GM18505 (cell line): ENCODE data around the gene PRDM5.

ENCODE experiments used
- ATAC-seq: cut with Tn5 transposase; IDR thresholded peaks from one replicate; pipeline ENCODE4 v1.9.1; 2021; ENCODE audit not compliant: unreplicated experiment
- POLR2A ChIP-seq: IDR thresholded peaks from 4 replicates; pipeline ENCODE4 v1.6.1; 2011; ENCODE audit warnings: borderline replicate concordance; ENCODE audit not compliant: insufficient read depth, insufficient read length; ENCODE audit errors: extremely low read depth

The PRDM5 gene

DNA sequence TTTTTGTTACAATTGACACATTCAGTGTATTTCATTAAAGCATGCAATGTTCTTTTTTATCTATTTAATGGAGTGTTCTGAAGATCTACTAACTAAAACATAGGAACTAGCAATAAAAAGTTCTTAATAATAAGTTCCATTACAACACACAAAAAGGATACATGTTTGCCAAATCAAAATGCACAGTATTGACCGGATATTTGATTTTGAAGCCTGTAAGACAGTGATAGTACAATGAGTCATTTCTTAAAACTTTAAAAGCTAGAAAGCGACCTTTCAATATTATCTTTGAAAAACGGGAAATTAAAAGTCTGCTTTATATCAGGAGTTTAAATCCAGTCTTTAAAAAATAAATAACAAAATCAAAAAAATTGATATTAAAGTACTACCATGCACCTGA lies 2.4 kb upstream of the PRDM5 start:
- TF ChIP-seq POLR2A = no peak
- no peak for ATAC-seq

DNA sequence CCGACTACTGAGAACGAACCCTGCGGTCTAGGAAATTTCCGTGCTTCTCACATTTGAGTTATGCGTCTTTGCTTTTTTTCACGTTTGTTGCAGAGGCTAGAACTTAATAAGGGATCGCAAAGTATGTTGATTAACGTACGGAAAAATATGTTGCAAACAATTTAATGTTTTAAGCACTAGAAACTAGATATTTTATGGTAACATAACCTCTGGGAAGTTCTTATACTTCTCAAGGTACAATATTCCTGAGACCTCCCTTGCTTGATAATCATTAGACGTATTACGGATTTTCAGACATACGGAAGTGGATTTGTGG lies 639 bp upstream of the PRDM5 start:
- TF ChIP-seq POLR2A = no peak
- no peak for ATAC-seq

DNA sequence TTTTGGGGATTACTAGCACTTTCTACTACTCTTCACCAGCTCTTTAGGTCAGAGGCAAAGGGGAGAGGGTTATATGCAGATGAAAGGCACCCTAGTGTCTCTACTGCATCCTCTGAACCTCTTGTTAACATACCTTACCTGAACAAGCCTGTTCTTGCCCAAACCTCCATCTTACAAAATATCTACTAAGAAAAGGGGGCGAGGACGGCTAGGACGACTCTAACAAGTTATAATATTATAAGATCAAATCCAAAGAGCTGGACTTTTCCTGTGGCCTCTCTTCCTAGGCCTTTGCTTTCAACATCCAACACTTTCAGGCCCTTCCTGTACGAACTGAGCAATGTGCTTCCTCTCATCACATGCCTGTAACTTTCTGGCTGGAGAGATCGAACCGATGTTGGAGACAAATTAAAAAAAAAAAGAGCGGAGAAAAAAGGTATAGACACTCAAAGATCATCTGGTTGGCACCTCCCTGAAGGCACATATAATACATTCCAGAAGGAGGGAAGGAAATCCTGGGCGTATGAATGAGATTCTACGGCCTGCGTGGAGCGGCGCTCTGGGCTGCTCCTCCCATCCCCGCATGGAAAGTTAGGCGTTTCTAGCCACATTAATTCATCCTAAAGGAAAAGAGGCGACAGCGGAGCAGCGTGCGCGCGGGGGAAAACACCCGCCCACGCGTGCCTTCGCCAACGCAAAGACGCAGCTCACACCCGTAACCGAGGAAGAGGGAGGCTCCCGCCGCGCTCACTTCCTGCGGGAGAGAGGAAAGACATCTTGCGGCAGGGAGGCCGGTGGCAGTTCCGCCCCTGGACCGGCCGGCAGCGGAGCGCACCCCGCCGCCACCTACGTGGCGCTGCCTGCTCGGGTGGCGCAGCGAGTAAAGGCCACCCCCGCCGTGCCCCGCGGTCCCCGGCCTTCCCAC lies 808 bp downstream of the PRDM5 start:
- no peak for ATAC-seq
- TF ChIP-seq POLR2A = no peak

DNA sequence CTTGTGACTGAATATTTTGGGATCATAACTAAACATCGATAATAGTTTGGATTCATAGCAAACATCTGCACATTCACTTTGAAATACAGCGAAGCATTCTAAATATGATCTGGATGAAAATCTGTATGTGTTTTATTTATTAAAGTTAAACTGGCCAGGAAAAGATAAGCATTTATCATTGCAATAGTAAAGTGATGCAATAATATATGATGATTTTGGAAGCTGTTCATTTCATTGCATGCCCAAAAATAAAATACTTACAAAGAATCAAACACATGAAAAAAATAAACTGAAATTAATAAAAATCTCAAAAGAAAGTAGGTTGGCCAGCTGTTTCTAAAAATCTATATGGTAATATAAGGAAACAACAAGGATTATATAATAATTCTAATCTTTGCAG lies 1.9 kb downstream of the PRDM5 start:
- no peak for TF ChIP-seq POLR2A
- ATAC-seq = no peak

DNA sequence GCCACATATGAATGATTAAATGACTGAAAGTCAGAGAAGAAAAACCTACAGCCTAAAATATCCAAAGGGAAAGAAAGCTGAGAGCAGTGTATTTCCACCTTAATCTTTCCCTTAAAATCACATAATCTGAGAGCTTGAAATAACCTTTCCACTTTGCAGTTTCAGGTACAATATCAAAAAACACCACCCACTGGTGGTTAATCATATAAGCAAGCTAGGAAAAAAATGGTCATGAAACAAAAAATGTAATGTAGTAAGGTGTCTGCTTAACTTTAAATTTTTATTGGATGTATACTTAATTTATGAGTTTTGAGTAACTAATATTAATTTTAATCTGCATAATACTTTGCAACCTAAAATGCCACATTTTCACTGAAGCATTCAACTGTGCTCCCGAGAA lies 3.2 kb downstream of the PRDM5 start:
- ATAC-seq = no peak
- TF ChIP-seq POLR2A = no peak

DNA sequence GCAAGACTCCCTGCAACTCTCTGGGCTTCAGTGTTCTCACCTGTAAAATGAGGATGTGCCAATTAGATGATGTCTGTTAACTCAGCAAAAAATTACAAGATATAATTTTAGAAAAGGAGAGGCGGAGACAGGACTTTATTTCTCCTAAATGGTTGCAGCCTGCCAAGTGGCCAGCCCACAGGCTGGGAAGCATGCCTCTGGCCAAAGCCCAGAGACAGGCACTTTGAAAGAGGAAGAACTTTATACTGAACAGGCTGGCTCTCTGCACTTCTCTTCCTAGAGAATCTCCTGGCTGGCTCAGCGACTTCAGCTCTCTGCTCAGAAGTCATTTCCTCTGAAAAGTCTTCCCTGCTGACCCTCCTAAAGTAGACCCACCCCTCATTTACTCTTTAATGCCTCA lies 3.7 kb downstream of the PRDM5 start:
- no peak for TF ChIP-seq POLR2A

DNA sequence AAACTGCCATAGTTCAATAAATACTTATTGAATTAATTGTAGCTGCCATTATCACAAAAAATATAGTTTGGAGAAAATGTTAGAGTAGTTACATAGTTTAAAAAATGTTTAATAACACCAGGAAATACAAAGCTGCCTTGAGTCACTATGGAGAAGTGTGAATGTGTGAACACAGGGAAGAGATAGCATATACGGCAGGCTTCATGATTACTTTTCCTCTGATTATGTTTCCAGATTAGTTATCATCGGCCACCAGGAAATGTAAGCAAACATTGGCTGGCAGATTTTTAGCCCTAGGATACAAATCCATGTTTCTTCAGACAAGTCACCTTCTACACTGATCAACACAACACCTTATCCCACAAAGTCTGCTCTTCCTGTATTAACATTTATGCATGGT lies 4.4 kb downstream of the PRDM5 start:
- ATAC-seq = no peak
- TF ChIP-seq POLR2A = no peak

More for the DNA sequence above, 3.7 kb downstream of the PRDM5 start:
- no peak for ATAC-seq

DNA sequence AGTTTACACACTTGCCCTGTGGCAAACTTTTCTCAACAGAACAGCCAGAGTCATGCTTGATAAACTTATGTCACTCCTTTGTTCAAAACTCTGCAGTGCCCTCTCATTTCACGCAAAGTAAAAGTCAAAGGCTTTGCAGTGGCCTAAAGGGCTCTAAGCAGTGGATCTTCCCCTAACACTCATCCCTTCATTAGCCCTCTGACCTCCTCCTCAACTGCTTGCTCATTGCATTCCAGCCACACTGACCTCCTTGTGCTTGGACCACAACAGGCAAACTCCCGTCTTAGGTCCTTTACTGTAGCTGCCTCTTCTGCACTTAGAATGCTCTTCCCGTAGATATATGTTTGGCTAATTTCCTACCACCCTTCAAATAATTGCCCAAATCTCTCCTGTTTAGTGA lies 5.6 kb downstream of the PRDM5 start:
- no peak for ATAC-seq
- TF ChIP-seq POLR2A = no peak

DNA sequence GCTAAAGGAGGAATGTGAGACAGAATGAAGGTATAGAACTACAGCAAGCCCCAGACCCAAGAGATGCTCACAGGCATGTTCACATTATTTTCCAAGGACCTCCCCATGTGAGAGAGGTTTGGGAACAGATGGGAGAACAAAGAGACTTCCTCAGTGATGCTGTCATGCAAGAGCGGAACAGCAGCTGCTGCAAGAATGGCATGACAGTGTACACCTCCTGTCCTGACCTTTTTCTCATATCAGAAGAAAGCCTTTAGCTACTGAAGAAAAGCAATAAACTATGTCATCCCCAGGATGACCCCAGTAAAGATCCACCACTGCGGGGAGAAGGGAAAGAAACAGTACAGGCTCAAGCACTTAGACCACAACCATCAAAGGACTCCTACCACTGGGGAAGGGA lies 7.2 kb downstream of the PRDM5 start:
- no peak for TF ChIP-seq POLR2A
- no peak for ATAC-seq

DNA sequence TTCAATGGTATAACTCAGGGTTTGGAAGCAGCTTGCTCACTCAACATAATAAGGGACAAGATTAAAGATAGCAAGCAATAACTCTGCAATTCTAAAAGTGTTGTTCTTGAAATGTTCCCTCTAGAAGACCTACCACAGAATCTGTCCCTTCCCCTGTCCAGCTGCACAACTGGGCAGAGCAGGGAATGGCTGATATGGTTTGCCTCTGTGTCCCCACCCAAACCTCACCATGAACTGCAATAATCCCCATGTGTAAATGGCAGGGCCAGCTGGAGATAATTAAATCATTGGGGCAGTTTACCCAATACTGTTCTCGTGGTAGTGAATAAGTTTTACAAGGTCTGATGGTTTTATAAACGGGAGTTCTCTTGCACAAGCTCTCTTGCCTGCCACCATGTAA lies 19.1 kb downstream of the PRDM5 start:
- no peak for TF ChIP-seq POLR2A
- ATAC-seq = no peak

DNA sequence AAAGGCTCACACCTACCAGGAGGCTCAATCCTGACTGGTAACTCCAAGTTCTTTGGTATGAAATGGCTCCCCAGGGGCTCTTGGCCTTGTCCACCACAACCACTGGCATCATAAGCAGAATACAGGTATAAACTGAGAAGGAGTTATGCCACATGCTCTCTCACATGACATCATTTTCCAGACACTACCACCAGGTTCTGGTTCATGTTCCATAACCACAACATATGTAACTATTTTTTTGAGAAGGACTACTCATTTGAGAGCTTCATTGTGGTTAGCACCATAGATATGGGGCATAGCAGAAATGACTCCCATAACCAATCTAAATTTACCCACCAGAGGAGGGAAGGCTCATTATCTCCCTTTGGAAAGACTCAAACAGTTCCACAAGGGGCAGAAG lies 19.6 kb downstream of the PRDM5 start:
- ATAC-seq = no peak
- no peak for TF ChIP-seq POLR2A

DNA sequence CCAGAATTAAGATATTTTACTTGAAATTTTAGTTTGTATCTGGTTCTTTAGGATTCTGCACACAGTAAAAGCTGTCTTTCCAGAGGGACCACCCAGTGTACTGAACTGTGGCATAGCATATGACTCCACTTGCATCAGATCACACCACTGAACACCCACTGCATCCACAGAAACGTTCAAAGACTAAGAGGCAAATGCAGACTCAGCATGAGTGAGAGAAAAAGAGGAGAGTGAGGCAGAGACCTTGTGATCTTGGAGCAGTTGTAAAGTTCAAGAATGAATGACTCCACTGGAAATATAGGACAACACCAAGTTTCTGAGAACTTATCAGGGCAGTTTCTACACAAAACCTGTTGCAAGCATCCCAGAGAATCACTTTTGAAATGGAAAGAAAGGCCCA lies 20.8 kb downstream of the PRDM5 start:
- no peak for TF ChIP-seq POLR2A
- no peak for ATAC-seq

DNA sequence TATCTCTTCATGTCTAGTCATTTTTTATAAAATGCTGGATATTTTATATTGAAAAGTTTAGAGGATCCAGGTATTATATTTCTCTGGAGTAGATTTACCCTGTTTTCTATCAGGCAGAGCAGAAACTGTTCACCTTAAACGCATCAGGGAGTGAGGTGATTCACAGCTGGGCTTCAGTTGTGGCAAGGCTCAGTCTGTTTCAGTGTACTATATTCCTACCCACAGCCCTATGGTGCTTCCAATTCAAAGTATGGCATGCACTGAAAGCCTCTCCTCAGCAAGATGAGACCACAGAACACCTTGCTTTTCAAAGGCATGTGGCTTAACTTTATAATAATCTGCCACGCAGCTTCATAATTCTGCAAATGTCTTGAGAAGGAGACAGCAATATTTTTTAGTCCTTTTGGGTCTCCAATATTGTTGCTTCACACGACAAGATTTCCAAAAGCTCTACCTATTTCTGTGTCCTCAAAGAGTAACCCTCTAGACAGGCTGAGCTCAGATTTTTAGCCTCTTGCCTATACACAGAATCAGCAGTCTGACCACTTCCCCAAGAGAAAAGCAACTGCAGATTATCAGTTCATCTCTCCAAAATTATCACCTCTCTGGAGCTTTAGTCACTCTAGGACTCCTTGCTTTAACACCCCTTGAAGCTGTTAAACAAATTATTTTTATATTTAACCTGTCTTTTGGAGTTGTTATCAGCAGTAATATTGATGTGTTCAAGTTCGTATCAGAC lies 24.4 kb downstream of the PRDM5 start:
- no peak for ATAC-seq
- no peak for TF ChIP-seq POLR2A

DNA sequence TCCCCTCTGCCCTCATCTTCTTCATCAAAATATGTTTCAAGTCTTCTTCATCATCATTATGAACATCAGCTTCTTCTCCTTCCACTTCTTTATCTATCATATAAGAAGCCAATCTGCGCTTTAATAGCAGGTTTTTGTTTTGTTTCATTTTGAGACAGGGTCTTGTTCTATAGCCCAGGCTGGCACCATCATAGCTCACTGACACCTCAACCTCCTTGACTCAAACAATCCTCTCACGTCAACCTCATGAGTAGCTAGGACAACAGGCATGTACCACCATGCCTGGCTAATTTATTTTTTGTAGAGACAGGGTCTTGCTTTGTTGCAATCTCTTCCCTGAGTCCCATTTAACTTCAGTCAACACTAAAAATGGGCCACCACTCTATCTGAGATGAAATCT lies 27.0 kb downstream of the PRDM5 start:
- ATAC-seq = no peak
- no peak for TF ChIP-seq POLR2A
